HepG2 (cell line): ENCODE data around the gene RSAD1.

Experiments used
- ELF1 ChIP-seq: sonication (generic); formaldehyde crosslinking; IDR thresholded peaks from 2 replicates; pipeline ENCODE4 v1.4.0; 2020; ENCODE audit warnings: missing genetic modification reagents
- EP300 ChIP-seq, 3 experiments: sonication (generic) in 1 of 3; formaldehyde crosslinking in 1 of 3; IDR thresholded peaks; 2 replicates each; pipeline versions ENCODE4 v1.5.1 to v1.6.1; 2011 to 2020; ENCODE audit warnings: low read depth in 2 of 3, low read length in 2 of 3, borderline replicate concordance in 1 of 3, improper control_type of control experiment in 1 of 3, mild to moderate bottlenecking in 1 of 3, missing genetic modification reagents in 1 of 3, moderate library complexity in 1 of 3
- NBN ChIP-seq: fragments of 450-650 bp; conservative IDR thresholded peaks from 2 replicates; pipeline ENCODE4 v1.6.1; 2017
- NR3C1 ChIP-seq: sonication (generic); formaldehyde crosslinking; IDR thresholded peaks from 2 replicates; pipeline ENCODE4 v1.4.0; 2020; ENCODE audit warnings: missing genetic modification reagents
- TCF7L2 ChIP-seq: IDR thresholded peaks from 2 replicates; pipeline ENCODE4 v1.6.1; 2011; ENCODE audit warnings: mild to moderate bottlenecking, low read depth, low read length, moderate library complexity
- ZNF773 ChIP-seq: sonication (generic); formaldehyde crosslinking; IDR thresholded peaks from 2 replicates; pipeline ENCODE4 v1.4.0; 2020; ENCODE audit warnings: missing genetic modification reagents, borderline replicate concordance
- TF ChIP-seq, protein P1 (sequence below): sonication (generic); formaldehyde crosslinking; IDR thresholded peaks from 2 replicates; pipeline ENCODE4 v1.8.0; 2022; ENCODE audit warnings: mild to moderate bottlenecking, missing genetic modification reagents; ENCODE audit not compliant: insufficient replicate concordance
- TF ChIP-seq, protein P2 (sequence below): IDR thresholded peaks from 2 replicates; pipeline ENCODE4 v1.6.1; 2018; ENCODE audit warnings: missing genetic modification reagents, mild to moderate bottlenecking, missing compliant biosample characterization
- TF ChIP-seq, protein P3 (sequence below): conservative IDR thresholded peaks from 2 replicates; pipeline ENCODE4 v1.6.1; 2018; ENCODE audit warnings: missing genetic modification reagents
- TF ChIP-seq, protein P4 (sequence below): fragments of 450-650 bp; IDR thresholded peaks from 2 replicates; pipeline ENCODE4 v1.6.1; 2017

DNA sequence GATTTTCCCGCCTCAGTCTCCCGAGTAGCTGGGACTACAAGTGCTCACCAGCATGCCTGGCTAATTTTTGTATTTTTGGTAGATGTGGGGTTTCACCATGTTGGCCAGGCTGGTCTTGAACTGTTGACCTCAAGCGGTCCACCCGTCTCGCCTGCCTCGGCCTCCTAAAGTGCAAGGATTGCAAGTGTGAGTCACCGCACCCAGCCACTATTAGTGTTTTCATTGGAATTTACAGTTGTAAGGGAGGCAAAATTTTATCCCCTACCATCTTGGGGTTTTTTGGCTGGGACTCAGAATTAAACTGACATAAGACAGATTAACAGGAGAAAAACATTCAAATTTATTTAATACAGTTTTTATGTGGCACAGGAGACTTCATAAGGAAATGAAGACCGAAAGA lies 17.3 kb downstream of the RSAD1 start:
- TF ChIP-seq EP300 (IDR thresholded peaks at IDR 0.05; ENCODE audit: low read depth in 2 of 2, low read length in 2 of 2) (no peak), EP300 (CRISPR knock-in tag; IDR thresholded peaks at IDR 0.05; ENCODE audit: borderline replicate concordance) (no peak), NR3C1 (CRISPR knock-in tag) (no peak), NBN (no peak), TCF7L2 (no peak), ZNF773 (CRISPR knock-in tag) (no peak), ELF1 (CRISPR knock-in tag) (no peak)
- TF ChIP-seq, protein P1, sequence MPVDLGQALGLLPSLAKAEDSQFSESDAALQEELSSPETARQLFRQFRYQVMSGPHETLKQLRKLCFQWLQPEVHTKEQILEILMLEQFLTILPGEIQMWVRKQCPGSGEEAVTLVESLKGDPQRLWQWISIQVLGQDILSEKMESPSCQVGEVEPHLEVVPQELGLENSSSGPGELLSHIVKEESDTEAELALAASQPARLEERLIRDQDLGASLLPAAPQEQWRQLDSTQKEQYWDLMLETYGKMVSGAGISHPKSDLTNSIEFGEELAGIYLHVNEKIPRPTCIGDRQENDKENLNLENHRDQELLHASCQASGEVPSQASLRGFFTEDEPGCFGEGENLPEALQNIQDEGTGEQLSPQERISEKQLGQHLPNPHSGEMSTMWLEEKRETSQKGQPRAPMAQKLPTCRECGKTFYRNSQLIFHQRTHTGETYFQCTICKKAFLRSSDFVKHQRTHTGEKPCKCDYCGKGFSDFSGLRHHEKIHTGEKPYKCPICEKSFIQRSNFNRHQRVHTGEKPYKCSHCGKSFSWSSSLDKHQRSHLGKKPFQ (CRISPR knock-in tag): no peak
- TF ChIP-seq, protein P2, sequence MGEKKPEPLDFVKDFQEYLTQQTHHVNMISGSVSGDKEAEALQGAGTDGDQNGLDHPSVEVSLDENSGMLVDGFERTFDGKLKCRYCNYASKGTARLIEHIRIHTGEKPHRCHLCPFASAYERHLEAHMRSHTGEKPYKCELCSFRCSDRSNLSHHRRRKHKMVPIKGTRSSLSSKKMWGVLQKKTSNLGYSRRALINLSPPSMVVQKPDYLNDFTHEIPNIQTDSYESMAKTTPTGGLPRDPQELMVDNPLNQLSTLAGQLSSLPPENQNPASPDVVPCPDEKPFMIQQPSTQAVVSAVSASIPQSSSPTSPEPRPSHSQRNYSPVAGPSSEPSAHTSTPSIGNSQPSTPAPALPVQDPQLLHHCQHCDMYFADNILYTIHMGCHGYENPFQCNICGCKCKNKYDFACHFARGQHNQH (CRISPR knock-in tag): no peak
- TF ChIP-seq, protein P3, sequence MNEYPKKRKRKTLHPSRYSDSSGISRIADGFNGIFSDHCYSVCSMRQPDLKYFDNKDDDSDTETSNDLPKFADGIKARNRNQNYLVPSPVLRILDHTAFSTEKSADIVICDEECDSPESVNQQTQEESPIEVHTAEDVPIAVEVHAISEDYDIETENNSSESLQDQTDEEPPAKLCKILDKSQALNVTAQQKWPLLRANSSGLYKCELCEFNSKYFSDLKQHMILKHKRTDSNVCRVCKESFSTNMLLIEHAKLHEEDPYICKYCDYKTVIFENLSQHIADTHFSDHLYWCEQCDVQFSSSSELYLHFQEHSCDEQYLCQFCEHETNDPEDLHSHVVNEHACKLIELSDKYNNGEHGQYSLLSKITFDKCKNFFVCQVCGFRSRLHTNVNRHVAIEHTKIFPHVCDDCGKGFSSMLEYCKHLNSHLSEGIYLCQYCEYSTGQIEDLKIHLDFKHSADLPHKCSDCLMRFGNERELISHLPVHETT (CRISPR knock-in tag): no peak
- TF ChIP-seq, protein P4, sequence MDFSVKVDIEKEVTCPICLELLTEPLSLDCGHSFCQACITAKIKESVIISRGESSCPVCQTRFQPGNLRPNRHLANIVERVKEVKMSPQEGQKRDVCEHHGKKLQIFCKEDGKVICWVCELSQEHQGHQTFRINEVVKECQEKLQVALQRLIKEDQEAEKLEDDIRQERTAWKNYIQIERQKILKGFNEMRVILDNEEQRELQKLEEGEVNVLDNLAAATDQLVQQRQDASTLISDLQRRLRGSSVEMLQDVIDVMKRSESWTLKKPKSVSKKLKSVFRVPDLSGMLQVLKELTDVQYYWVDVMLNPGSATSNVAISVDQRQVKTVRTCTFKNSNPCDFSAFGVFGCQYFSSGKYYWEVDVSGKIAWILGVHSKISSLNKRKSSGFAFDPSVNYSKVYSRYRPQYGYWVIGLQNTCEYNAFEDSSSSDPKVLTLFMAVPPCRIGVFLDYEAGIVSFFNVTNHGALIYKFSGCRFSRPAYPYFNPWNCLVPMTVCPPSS: no peak
